ENCODE results near the gene IFIT2. TPM values are rescaled to one million over a fixed set of nuclear protein-coding genes. Genes with fewer than 3 reads are reported as not detected.
A peak's percentile ranks its signal among the peaks of the same experiment; 100 is the strongest.
"Not testable (repeated sequence)": the region's sequence is repeated elsewhere in the genome, so short reads cannot be mapped to it uniquely, and the experiment has no call there.

Gene IFIT2
- total RNA-seq, 2 donors from 2014 or later: 17.6 to 19.5 TPM

GRCh38 chr10:89343089-89343767 is 41.4 kb downstream of the IFIT2 start:
- ATAC-seq (no peak), DNase-seq (no peak)
- H3K27ac Mint-ChIP-seq: no peak overlapping the region
- no peaks in the 10 kb centered on the region for H3K27me3 Mint-ChIP-seq
- no peak overlapping the region for H3K4me3 Mint-ChIP-seq
- peaks cover 11% of the 10 kb centered on the region for H3K36me3 Mint-ChIP-seq (ENCODE audit: low read depth)
- H3K9me3 ChIP-seq (ENCODE audit: control insufficient read depth, low read length, poor library complexity, severe bottlenecking): no peaks in the 10 kb centered on the region
- H3K4me1 Mint-ChIP-seq: peaks cover 6% of the 10 kb centered on the region

GRCh38 chr10:89344156-89344555 is 42.3 kb downstream of the IFIT2 start:
- no peak overlapping the region for H3K27ac Mint-ChIP-seq
- ATAC-seq: no peak

GRCh38 chr10:89345367-89346000 is 43.6 kb downstream of the IFIT2 start:
- DNase-seq (no peak), ATAC-seq (no peak)
- peaks cover 7% of the 10 kb centered on the region for H3K4me1 Mint-ChIP-seq
- H3K27ac Mint-ChIP-seq: no peak overlapping the region
- H3K4me3 Mint-ChIP-seq: no peak overlapping the region
- H3K9me3 ChIP-seq (ENCODE audit: control insufficient read depth, low read length, poor library complexity, severe bottlenecking): no peaks in the 10 kb centered on the region
- no peaks in the 10 kb centered on the region for H3K27me3 Mint-ChIP-seq
- H3K36me3 Mint-ChIP-seq (ENCODE audit: low read depth): no peaks in the 10 kb centered on the region

More at GRCh38 chr10:89344156-89344555, 42.3 kb downstream of the IFIT2 start:
- Mint-ChIP-seq H3K27me3 (no peaks in the 10 kb centered on the region), H3K4me1 (peaks cover 6% of the 10 kb centered on the region), H3K36me3 (ENCODE audit: low read depth) (peaks cover 8% of the 10 kb centered on the region), H3K4me3 (no peak overlapping the region)
- DNase-seq: no peak
- H3K9me3 ChIP-seq (ENCODE audit: control insufficient read depth, low read length, poor library complexity, severe bottlenecking): no peaks in the 10 kb centered on the region

GRCh38 chr10:89346405-89347254 is 44.8 kb downstream of the IFIT2 start:
- H3K9me3 ChIP-seq (ENCODE audit: control insufficient read depth, low read length, poor library complexity, severe bottlenecking): no peaks in the 10 kb centered on the region
- H3K27ac Mint-ChIP-seq: no peak overlapping the region
- no peaks in the 10 kb centered on the region for H3K27me3 Mint-ChIP-seq

GRCh38 chr10:89347701-89348457 is 46.0 kb downstream of the IFIT2 start:
- Mint-ChIP-seq H3K4me1 (peaks cover 17% of the 10 kb centered on the region), H3K27me3 (peaks cover 5% of the 10 kb centered on the region), H3K36me3 (ENCODE audit: low read depth) (no peaks in the 10 kb centered on the region), H3K4me3 (no peak overlapping the region), H3K27ac (no peak overlapping the region)
- ATAC-seq (no peak), DNase-seq (no peak)
- no peaks in the 10 kb centered on the region for H3K9me3 ChIP-seq (ENCODE audit: control insufficient read depth, low read length, poor library complexity, severe bottlenecking)

More at GRCh38 chr10:89346405-89347254, 44.8 kb downstream of the IFIT2 start:
- Mint-ChIP-seq H3K4me1 (peaks cover 14% of the 10 kb centered on the region), H3K4me3 (no peak overlapping the region), H3K36me3 (ENCODE audit: low read depth) (no peaks in the 10 kb centered on the region)
- no peak for ATAC-seq
- DNase-seq: no peak

GRCh38 chr10:89348481-89348880 is 46.6 kb downstream of the IFIT2 start:
- H3K27me3 Mint-ChIP-seq: peaks cover 5% of the 10 kb centered on the region
- H3K36me3 Mint-ChIP-seq (ENCODE audit: low read depth): no peaks in the 10 kb centered on the region
- no peak overlapping the region for H3K27ac Mint-ChIP-seq

GRCh38 chr10:89348975-89349374 is 47.1 kb downstream of the IFIT2 start:
- ATAC-seq: no peak
- H3K27ac Mint-ChIP-seq: no peak overlapping the region
- DNase-seq: no peak
- no peak overlapping the region for H3K4me3 Mint-ChIP-seq
- H3K27me3 Mint-ChIP-seq: peaks cover 5% of the 10 kb centered on the region
- H3K4me1 Mint-ChIP-seq: peaks cover 17% of the 10 kb centered on the region
- no peaks in the 10 kb centered on the region for H3K9me3 ChIP-seq (ENCODE audit: control insufficient read depth, low read length, poor library complexity, severe bottlenecking)
- peaks cover 2% of the 10 kb centered on the region for H3K36me3 Mint-ChIP-seq (ENCODE audit: low read depth)

More at GRCh38 chr10:89348481-89348880, 46.6 kb downstream of the IFIT2 start:
- H3K4me3 Mint-ChIP-seq: no peak overlapping the region
- DNase-seq (no peak), ATAC-seq (no peak)
- H3K9me3 ChIP-seq (ENCODE audit: control insufficient read depth, low read length, poor library complexity, severe bottlenecking): no peaks in the 10 kb centered on the region
- H3K4me1 Mint-ChIP-seq: peaks cover 17% of the 10 kb centered on the region

GRCh38 chr10:89350631-89351315 is 48.9 kb downstream of the IFIT2 start:
- peaks cover 17% of the 10 kb centered on the region for H3K4me1 Mint-ChIP-seq
- not testable (repeated sequence) for H3K4me3 Mint-ChIP-seq; H3K27me3 Mint-ChIP-seq; H3K36me3 Mint-ChIP-seq (ENCODE audit: low read depth); ATAC-seq; H3K9me3 ChIP-seq (ENCODE audit: control insufficient read depth, low read length, poor library complexity, severe bottlenecking); DNase-seq
- peak overlapping the region; percentile 67 for H3K27ac Mint-ChIP-seq

- Mint-ChIP-seq H3K27ac (peak overlapping the region; percentile 67), H3K27me3 (peaks cover 9% of the 10 kb centered on the region)
- ATAC-seq: peak; percentile 41
These were observed 49.5 kb downstream of the IFIT2 start for GRCh38 chr10:89351412-89351779.

GRCh38 chr10:89351780-89352597 is 50.1 kb downstream of the IFIT2 start:
- Mint-ChIP-seq H3K27ac (no peak overlapping the region), H3K4me1 (peaks cover 17% of the 10 kb centered on the region), H3K36me3 (ENCODE audit: low read depth) (peaks cover 5% of the 10 kb centered on the region), H3K4me3 (no peak overlapping the region), H3K27me3 (peaks cover 9% of the 10 kb centered on the region)
- ATAC-seq (no peak), DNase-seq (no peak)
- no peaks in the 10 kb centered on the region for H3K9me3 ChIP-seq (ENCODE audit: control insufficient read depth, low read length, poor library complexity, severe bottlenecking)

More at GRCh38 chr10:89351412-89351779, 49.5 kb downstream of the IFIT2 start:
- H3K4me1 Mint-ChIP-seq: peaks cover 17% of the 10 kb centered on the region
- peaks cover 5% of the 10 kb centered on the region for H3K36me3 Mint-ChIP-seq (ENCODE audit: low read depth)
- DNase-seq: no peak
- H3K9me3 ChIP-seq (ENCODE audit: control insufficient read depth, low read length, poor library complexity, severe bottlenecking): no peaks in the 10 kb centered on the region
- no peak overlapping the region for H3K4me3 Mint-ChIP-seq

- no peak overlapping the region for H3K4me3 Mint-ChIP-seq
- no peak for ATAC-seq
- peaks cover 9% of the 10 kb centered on the region for H3K27me3 Mint-ChIP-seq
- H3K4me1 Mint-ChIP-seq: peaks cover 19% of the 10 kb centered on the region
- no peaks in the 10 kb centered on the region for H3K9me3 ChIP-seq (ENCODE audit: control insufficient read depth, low read length, poor library complexity, severe bottlenecking)
- no peak for DNase-seq
- no peak overlapping the region for H3K27ac Mint-ChIP-seq
- peaks cover 5% of the 10 kb centered on the region for H3K36me3 Mint-ChIP-seq (ENCODE audit: low read depth)
These were observed 51.0 kb downstream of the IFIT2 start for GRCh38 chr10:89352802-89353201.

Measured in T-helper 17 cell (primary cell).